Occipital lobe (tissue), 2 donors: ENCODE measurements around the gene PDP2. TPM values are rescaled to one million over a fixed set of nuclear protein-coding genes. Genes with fewer than 3 reads are reported as not detected.

Source experiments
- DNase-seq: peaks from one replicate; lab custom pipeline; 2025; lab: John Stamatoyannopoulos, UW
- total RNA-seq: library from RNA; depleted of rRNA; stranded (reverse); fragments of >200 nt; gene quantifications from one replicate; pipeline ENCODE4 v1.2.3, GENCODE V29; 2014

Gene PDP2
- total RNA-seq, 1 donor from 2014 or later = 9.2 TPM

GRCh38 chr16:66903544-66904427 lies 23.5 kb downstream of the PDP2 start:
- no peak for DNase-seq

- DNase-seq = no peak
Observed at GRCh38 chr16:66904428-66904845, 24.1 kb downstream of the PDP2 start.

- DNase-seq = no peak
Observed at GRCh38 chr16:66904846-66905632, 24.7 kb downstream of the PDP2 start.

- DNase-seq = no peak
Observed at GRCh38 chr16:66905633-66906539, 25.6 kb downstream of the PDP2 start.

GRCh38 chr16:66906916-66907836 lies 26.9 kb downstream of the PDP2 start:
- DNase-seq = no peak

GRCh38 chr16:66908116-66908515 lies 27.8 kb downstream of the PDP2 start:
- no peak for DNase-seq

- no peak for DNase-seq
Observed at GRCh38 chr16:66908762-66909559, 28.6 kb downstream of the PDP2 start.

- no peak for DNase-seq
Observed at GRCh38 chr16:66910175-66910940, 30.0 kb downstream of the PDP2 start.

GRCh38 chr16:66911112-66911511 lies 30.8 kb downstream of the PDP2 start:
- no peak for DNase-seq

GRCh38 chr16:66911801-66912200 lies 31.5 kb downstream of the PDP2 start:
- DNase-seq = no peak

GRCh38 chr16:66913081-66913480 lies 32.8 kb downstream of the PDP2 start:
- DNase-seq = no peak

GRCh38 chr16:66913711-66914110 lies 33.4 kb downstream of the PDP2 start:
- no peak for DNase-seq

GRCh38 chr16:66914541-66914940 lies 34.2 kb downstream of the PDP2 start:
- no peak for DNase-seq

GRCh38 chr16:66915041-66915440 lies 34.7 kb downstream of the PDP2 start:
- DNase-seq = no peak

GRCh38 chr16:66916518-66916917 lies 36.2 kb downstream of the PDP2 start:
- no peak for DNase-seq

GRCh38 chr16:66917741-66918140 lies 37.4 kb downstream of the PDP2 start:
- DNase-seq = no peak

- DNase-seq = no peak
Observed at GRCh38 chr16:66918355-66918754, 38.0 kb downstream of the PDP2 start.

- no peak for DNase-seq
Observed at GRCh38 chr16:66918803-66919568, 38.7 kb downstream of the PDP2 start, which contains the start of gene CDH16. TSS of gene CDH16 (minus strand) at chr16:66918885. CDS start at chr16:66918065, 820 bp downstream.
